ENCODE measurements around the gene YWHAG. TPM values are rescaled to one million over a fixed set of nuclear protein-coding genes. Genes with fewer than 3 reads are reported as not detected.

Gene YWHAG
- total RNA-seq, 1 donor = 121 TPM

DNA sequence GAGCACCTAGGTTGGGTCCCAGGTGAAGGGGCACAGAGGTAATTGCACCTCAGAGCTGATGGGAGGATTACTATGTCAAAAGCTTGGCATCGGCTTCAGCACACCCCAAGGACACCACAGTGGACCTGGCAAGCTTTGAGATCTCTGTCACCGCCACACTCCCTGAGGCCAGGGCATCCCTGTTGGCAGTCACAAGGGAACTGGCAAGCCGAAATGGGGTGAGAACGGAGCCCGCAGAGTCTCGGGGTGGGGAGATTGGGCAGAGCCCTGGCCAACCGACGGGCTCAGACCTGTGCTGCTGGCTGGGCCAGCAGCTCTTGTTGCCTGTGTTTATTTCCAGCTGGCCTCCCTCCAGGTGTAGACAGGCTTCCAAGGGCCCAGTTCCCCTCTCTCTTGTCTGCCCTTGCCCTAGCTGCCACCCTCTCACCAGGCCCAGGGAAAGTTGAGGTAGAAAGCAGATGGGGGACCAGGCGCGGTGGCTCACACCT, 53.9 kb downstream of the YWHAG start:
- Histone ChIP-seq H3K9me3 (ENCODE audit: low read depth, low read length) (no peaks in the 10 kb centered on the region), H3K79me2 (ENCODE audit: insufficient read depth, low read length) (peaks cover 6% of the 10 kb centered on the region), H3K4me1 (ENCODE audit: insufficient read depth, low read length) (peaks cover 9% of the 10 kb centered on the region), H3K4me2 (ENCODE audit: insufficient read depth, low read length) (peak overlapping the region; percentile 82), H4K20me1 (ENCODE audit: insufficient read depth, low read length) (peaks cover 11% of the 10 kb centered on the region), H3K4me3 (ENCODE audit: insufficient read depth, low read length) (peak overlapping the region; percentile 39), H3K27me3 (ENCODE audit: insufficient read depth, low read length) (no peaks in the 10 kb centered on the region), H3K36me3 (ENCODE audit: insufficient read depth, low read length) (peaks cover 13% of the 10 kb centered on the region), H3K27ac (ENCODE audit: low read depth, low read length) (no peak overlapping the region), H2AFZ (ENCODE audit: low read length) (no peak overlapping the region)
- DNase-seq (ENCODE audit: insufficient read length, low spot score, missing footprints) = peak; percentile 60
- TF ChIP-seq, protein P1, sequence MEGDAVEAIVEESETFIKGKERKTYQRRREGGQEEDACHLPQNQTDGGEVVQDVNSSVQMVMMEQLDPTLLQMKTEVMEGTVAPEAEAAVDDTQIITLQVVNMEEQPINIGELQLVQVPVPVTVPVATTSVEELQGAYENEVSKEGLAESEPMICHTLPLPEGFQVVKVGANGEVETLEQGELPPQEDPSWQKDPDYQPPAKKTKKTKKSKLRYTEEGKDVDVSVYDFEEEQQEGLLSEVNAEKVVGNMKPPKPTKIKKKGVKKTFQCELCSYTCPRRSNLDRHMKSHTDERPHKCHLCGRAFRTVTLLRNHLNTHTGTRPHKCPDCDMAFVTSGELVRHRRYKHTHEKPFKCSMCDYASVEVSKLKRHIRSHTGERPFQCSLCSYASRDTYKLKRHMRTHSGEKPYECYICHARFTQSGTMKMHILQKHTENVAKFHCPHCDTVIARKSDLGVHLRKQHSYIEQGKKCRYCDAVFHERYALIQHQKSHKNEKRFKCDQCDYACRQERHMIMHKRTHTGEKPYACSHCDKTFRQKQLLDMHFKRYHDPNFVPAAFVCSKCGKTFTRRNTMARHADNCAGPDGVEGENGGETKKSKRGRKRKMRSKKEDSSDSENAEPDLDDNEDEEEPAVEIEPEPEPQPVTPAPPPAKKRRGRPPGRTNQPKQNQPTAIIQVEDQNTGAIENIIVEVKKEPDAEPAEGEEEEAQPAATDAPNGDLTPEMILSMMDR (IDR thresholded peaks at IDR 0.05; ENCODE audit: extremely low read depth, low read depth, low read length) = no peak

DNA sequence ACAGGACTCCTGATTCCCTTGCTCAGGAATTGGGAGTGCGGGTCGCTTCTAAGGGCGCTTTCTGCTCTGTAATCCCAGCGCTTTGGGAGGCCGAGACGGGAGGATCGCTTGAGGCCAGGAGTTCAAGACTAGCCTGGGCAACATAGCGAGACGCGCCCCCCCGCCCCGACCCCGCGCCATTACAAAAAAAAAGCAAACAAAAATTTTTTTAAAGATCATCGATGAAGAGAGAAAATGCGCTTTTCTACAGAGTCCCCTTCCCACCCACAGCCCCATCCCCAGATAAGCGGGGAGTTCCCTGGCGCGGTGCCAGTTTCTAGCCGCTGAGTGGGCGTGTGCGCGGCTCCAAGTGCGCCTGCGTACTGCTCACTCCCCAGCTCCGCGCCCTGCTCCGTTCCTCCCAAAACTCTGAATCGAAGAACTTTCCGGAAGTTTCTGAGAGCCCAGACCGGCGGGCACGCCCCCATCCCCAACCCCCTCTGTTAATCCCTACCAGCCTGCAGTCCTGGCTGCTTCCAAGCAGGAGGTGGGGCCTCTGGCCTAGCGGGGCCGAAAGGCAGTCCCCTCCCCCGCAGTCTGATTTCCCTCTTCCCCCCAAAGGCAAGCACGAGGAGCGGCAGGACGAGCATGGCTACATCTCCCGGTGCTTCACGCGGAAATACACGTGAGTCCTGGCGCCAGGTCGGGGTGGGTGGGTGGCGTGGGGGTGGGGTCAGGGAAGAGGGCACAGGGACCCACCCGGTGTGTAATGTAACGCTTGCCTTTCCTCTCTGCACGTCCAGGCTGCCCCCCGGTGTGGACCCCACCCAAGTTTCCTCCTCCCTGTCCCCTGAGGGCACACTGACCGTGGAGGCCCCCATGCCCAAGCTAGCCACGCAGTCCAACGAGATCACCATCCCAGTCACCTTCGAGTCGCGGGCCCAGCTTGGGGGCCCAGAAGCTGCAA, 55.3 kb downstream of the YWHAG start:
- H3K9me3 ChIP-seq (ENCODE audit: low read depth, low read length) = no peaks in the 10 kb centered on the region
- TF ChIP-seq, protein P1 (IDR thresholded peaks at IDR 0.05; ENCODE audit: extremely low read depth, low read depth, low read length) = no peak
- H3K27ac ChIP-seq (ENCODE audit: low read depth, low read length) = peak overlapping the region; percentile 76
- H3K4me2 ChIP-seq (ENCODE audit: insufficient read depth, low read length) = peak overlapping the region; percentile 82
- peaks cover 9% of the 10 kb centered on the region for H3K4me1 ChIP-seq (ENCODE audit: insufficient read depth, low read length)
- peaks cover 13% of the 10 kb centered on the region for H3K36me3 ChIP-seq (ENCODE audit: insufficient read depth, low read length)
- peaks cover 6% of the 10 kb centered on the region for H3K79me2 ChIP-seq (ENCODE audit: insufficient read depth, low read length)
- peaks cover 11% of the 10 kb centered on the region for H4K20me1 ChIP-seq (ENCODE audit: insufficient read depth, low read length)
- no peaks in the 10 kb centered on the region for H3K27me3 ChIP-seq (ENCODE audit: insufficient read depth, low read length)
- H2AFZ ChIP-seq (ENCODE audit: low read length) = no peak overlapping the region
- DNase-seq (ENCODE audit: insufficient read length, low spot score, missing footprints) = peak; percentile 98
- H3K4me3 ChIP-seq (ENCODE audit: insufficient read depth, low read length) = peak overlapping the region; percentile 95

DNA sequence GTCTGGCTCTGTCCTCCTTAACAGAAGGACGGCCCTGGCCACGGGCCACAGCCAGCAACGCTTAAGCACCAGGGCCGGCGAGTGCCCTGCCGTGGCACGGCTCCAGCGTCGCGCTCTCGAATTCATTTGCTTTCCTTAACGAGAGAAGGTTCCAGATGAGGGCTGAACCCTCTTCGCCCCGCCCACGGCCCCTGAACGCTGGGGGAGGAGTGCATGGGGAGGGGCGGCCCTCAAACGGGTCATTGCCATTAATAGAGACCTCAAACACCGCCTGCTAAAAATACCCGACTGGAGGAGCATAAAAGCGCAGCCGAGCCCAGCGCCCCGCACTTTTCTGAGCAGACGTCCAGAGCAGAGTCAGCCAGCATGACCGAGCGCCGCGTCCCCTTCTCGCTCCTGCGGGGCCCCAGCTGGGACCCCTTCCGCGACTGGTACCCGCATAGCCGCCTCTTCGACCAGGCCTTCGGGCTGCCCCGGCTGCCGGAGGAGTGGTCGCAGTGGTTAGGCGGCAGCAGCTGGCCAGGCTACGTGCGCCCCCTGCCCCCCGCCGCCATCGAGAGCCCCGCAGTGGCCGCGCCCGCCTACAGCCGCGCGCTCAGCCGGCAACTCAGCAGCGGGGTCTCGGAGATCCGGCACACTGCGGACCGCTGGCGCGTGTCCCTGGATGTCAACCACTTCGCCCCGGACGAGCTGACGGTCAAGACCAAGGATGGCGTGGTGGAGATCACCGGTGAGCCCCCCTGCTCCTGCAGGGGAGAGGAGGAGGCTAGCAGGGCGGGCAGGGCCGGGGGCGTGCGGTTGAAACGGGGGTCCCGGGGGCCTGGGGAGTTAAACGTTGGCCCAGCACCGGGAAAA, 56.2 kb downstream of the YWHAG start, which contains the start of gene HSPB1:
TSS of gene HSPB1 (plus strand) at position 327 of the 855 bp plus-strand sequence. CDS start at position 367, 40 bp downstream.
- Histone ChIP-seq H2AFZ (ENCODE audit: low read length) (peak within 1 kb of the TSS; percentile 77), H3K9me3 (ENCODE audit: low read depth, low read length) (no peaks in the 10 kb centered on the region), H3K27ac (ENCODE audit: low read depth, low read length) (peak within 1 kb of the TSS; percentile 76), H3K4me3 (ENCODE audit: insufficient read depth, low read length) (peak within 1 kb of the TSS; percentile 95), H3K4me1 (ENCODE audit: insufficient read depth, low read length) (peaks cover 12% of the 10 kb centered on the region), H3K4me2 (ENCODE audit: insufficient read depth, low read length) (peak within 1 kb of the TSS; percentile 82), H3K36me3 (ENCODE audit: insufficient read depth, low read length) (peaks cover 13% of the 10 kb centered on the region), H3K79me2 (ENCODE audit: insufficient read depth, low read length) (peaks cover 6% of the 10 kb centered on the region), H4K20me1 (ENCODE audit: insufficient read depth, low read length) (peaks cover 11% of the 10 kb centered on the region), H3K27me3 (ENCODE audit: insufficient read depth, low read length) (no peaks in the 10 kb centered on the region)
- peak; percentile 97 for DNase-seq (ENCODE audit: insufficient read length, low spot score, missing footprints)
- TF ChIP-seq, protein P1 (IDR thresholded peaks at IDR 0.05; ENCODE audit: extremely low read depth, low read depth, low read length) = no peak

All from osteoblast (primary cell).